Tibial nerve (tissue), 4 donors: ENCODE results near the gene GLYR1. TPM values are rescaled to one million over a fixed set of nuclear protein-coding genes. Genes with fewer than 3 reads are reported as not detected.

Experiments
- DNase-seq, 2 donors: peaks; one replicate each; pipeline ENCODE4 v3.0.0-alpha.2; 2019; ENCODE audit warnings: low spot score in 2 of 2
- H3K27ac ChIP-seq, 4 donors: fragments of 200-600 bp; sonication (generic) in 3 of 4; one replicate each; pipeline ENCODE4 v1.5.1; 2017 to 2019; ENCODE audit warnings: mild to moderate bottlenecking in 1 of 4
- H3K27me3 ChIP-seq, 2 donors: fragments of 200-600 bp; sonication (generic) in 1 of 2; one replicate each; pipeline versions ENCODE4 v1.5.1 to v1.6.0; 2017 to 2019
- H3K36me3 ChIP-seq, 3 donors: fragments of 200-600 bp; sonication (generic); one replicate each; pipeline ENCODE4 v1.5.1; 2018 to 2019
- H3K4me1 ChIP-seq, 4 donors: fragments of 200-600 bp; sonication (generic) in 3 of 4; one replicate each; pipeline ENCODE4 v1.5.1; 2017 to 2019
- H3K4me3 ChIP-seq, 4 donors: fragments of 200-600 bp; sonication (generic) in 3 of 4; one replicate each; pipeline ENCODE4 v1.5.1; 2017 to 2019; ENCODE audit warnings: mild to moderate bottlenecking in 1 of 4, moderate library complexity in 1 of 4
- H3K9me3 ChIP-seq, 4 donors: fragments of 200-600 bp; sonication (generic) in 3 of 4; one replicate each; pipeline ENCODE4 v1.5.1; 2017 to 2019
- CTCF ChIP-seq, 5 experiments: fragments of 200-600 bp in 3 of 5; fragments of 450-650 bp in 2 of 5; sonication (generic) in 3 of 5; IDR thresholded peaks; one replicate each; pipeline ENCODE4 v1.5.1; 2016 to 2019; ENCODE audit warnings: antibody characterized with exemption in 5 of 5, mild to moderate bottlenecking in 3 of 5, moderate library complexity in 2 of 5
- EP300 ChIP-seq, 2 donors: sonication (generic); formaldehyde crosslinking; IDR thresholded peaks; one replicate each; pipeline ENCODE4 v1.6.1; 2017; ENCODE audit warnings: antibody characterized with exemption in 2 of 2, mild to moderate bottlenecking in 1 of 2
- POLR2A ChIP-seq, 2 donors: fragments of 450-650 bp; IDR thresholded peaks; one replicate each; pipeline ENCODE4 v1.6.1; 2017; ENCODE audit warnings: antibody characterized with exemption in 2 of 2, mild to moderate bottlenecking in 2 of 2, moderate library complexity in 2 of 2
- WGBS, 2 donors: methylation state at CpG; one replicate each; pipeline ENCODE4 v1.1.5; 2018; 5-methylcytosine and 5-hydroxymethylcytosine counted together
- total RNA-seq, 4 donors: library from RNA; depleted of rRNA; stranded (reverse); fragments of >200 nt; gene quantifications; one replicate each; pipeline ENCODE4 v1.1.0, GENCODE V29; 2016

GLYR1 gene
- total RNA-seq, 4 donors from 2014 or later: 42.0 to 59.4 (median 50.9) TPM

- H3K27me3 ChIP-seq: no peaks in the 10 kb centered on the region
- peaks cover 0 to 59% (median 0%) of the 10 kb centered on the region in 3 donors for H3K36me3 ChIP-seq
- WGBS, 2 donors: 0 to 1% methylated on average over 33 to 46 of the region's 59 CpGs
- TF ChIP-seq POLR2A (IDR thresholded peaks at IDR 0.05): no peak
- TF ChIP-seq EP300 (IDR thresholded peaks at IDR 0.05): no peak
- peak; percentile 12 to 75 (median 51) for TF ChIP-seq CTCF (IDR thresholded peaks at IDR 0.05)
- DNase-seq: peak; percentile 79 to 85
- H3K9me3 ChIP-seq: no peaks in the 10 kb centered on the region
- peak overlapping the region in 3 of 4 donors; percentile 78 to 83 (median 82) for H3K27ac ChIP-seq
- H3K4me3 ChIP-seq: peak overlapping the region; percentile 75 to 100 (median 82)
- peaks cover 0 to 20% (median 9%) of the 10 kb centered on the region in 4 donors for H3K4me1 ChIP-seq
Measured at GRCh38 chr16:4802659-4803287, 44.3 kb downstream of the GLYR1 start.

GRCh38 chr16:4801962-4802658, 45.0 kb downstream of the GLYR1 start, which contains the start of gene ROGDI:
TSS of gene ROGDI (minus strand) at chr16:4802633. CDS start at chr16:4802571, 62 bp downstream.
- H3K9me3 ChIP-seq: no peaks in the 10 kb centered on the region
- DNase-seq: peak; percentile 44 to 46
- TF ChIP-seq POLR2A (IDR thresholded peaks at IDR 0.05): peak in 1 of 2 donors; percentile 16
- no peak for TF ChIP-seq CTCF (IDR thresholded peaks at IDR 0.05)
- peak within 1 kb of the TSS in 3 of 4 donors; percentile 78 to 83 (median 82) for H3K27ac ChIP-seq
- peak within 1 kb of the TSS; percentile 75 to 100 (median 82) for H3K4me3 ChIP-seq
- WGBS, 2 donors: 0 to 1% methylated on average over 33 to 63 of the region's 70 CpGs
- no peaks in the 10 kb centered on the region for H3K27me3 ChIP-seq
- H3K36me3 ChIP-seq: peaks cover 0 to 59% (median 0%) of the 10 kb centered on the region in 3 donors
- H3K4me1 ChIP-seq: peaks cover 0 to 20% (median 9%) of the 10 kb centered on the region in 4 donors

GRCh38 chr16:4801051-4801961, 45.8 kb downstream of the GLYR1 start:
- H3K27me3 ChIP-seq: no peaks in the 10 kb centered on the region
- TF ChIP-seq EP300 (IDR thresholded peaks at IDR 0.05) (no peak), CTCF (IDR thresholded peaks at IDR 0.05) (no peak), POLR2A (IDR thresholded peaks at IDR 0.05) (no peak)
- H3K4me1 ChIP-seq: peaks cover 0 to 20% (median 9%) of the 10 kb centered on the region in 4 donors
- H3K9me3 ChIP-seq: no peaks in the 10 kb centered on the region
- WGBS, 2 donors: 55 to 56% methylated on average over 24 to 29 of the region's 29 CpGs
- peaks cover 0 to 60% (median 0%) of the 10 kb centered on the region in 3 donors for H3K36me3 ChIP-seq
- H3K4me3 ChIP-seq: peak overlapping the region; percentile 75 to 100 (median 82)
- H3K27ac ChIP-seq: peak overlapping the region in 3 of 4 donors; percentile 26 to 83 (median 82)
- no peak for DNase-seq

- Histone ChIP-seq H3K27ac (no peak overlapping the region), H3K9me3 (no peaks in the 10 kb centered on the region), H3K36me3 (peaks cover 0 to 60% (median 0%) of the 10 kb centered on the region in 3 donors), H3K27me3 (no peaks in the 10 kb centered on the region), H3K4me1 (peaks cover 0 to 20% (median 9%) of the 10 kb centered on the region in 4 donors), H3K4me3 (no peak overlapping the region)
- no peak for DNase-seq
- no peak for TF ChIP-seq POLR2A (IDR thresholded peaks at IDR 0.05)
- TF ChIP-seq CTCF (IDR thresholded peaks at IDR 0.05): no peak
- no peak for TF ChIP-seq EP300 (IDR thresholded peaks at IDR 0.05)
- 79 to 80% methylated on average over 16 to 17 of the region's 17 CpGs for WGBS, 2 donors
Measured at GRCh38 chr16:4800290-4801041, 46.6 kb downstream of the GLYR1 start.
